ENCODE results near the gene CIAO3. TPM values are rescaled to one million over a fixed set of nuclear protein-coding genes. Genes with fewer than 3 reads are reported as not detected.

The CIAO3 gene
- total and polyA plus RNA-seq, 10 of the 15 experiments (the other 5 are each of a cell fraction or from before 2014, with no cell fraction given): 1.4 to 37.5 (median 30.8) TPM

DNA sequence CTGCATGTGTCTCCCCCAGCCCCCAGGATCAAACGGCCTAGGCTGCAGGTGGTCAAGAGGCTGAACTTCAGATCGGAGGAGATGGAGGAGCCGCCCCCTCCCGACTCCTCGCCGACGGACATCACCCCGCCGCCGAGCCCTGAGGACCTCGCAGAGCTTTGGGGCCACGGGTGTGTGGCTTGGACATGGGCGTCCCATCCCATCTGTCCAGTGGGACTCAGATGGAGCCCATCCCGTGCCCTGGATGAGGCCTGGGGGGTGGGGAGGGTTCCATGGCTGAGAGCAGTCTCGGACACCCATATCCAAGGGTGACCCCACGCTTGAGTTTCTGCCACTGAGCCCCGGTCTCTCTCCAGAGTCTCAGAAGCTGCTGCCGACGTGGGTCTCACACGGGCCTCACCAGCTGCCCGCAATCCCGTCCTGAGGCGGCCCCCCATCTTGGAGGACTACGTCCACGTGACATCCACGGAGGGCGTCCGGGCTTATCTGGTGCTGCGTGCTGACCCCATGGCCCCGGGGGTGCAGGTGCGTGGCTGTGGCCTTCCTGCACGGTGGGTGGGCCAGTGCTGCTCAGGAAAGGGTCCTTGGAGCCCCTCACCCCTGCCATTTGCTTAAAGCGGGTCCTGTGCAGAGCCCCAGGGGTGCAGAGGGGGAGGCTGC, 48.5 kb upstream of the CIAO3 start:
- ATAC-seq (no peak), DNase-seq (ENCODE audit: low read depth, low spot score) (no peak), FAIRE-seq (no peak)
- peaks cover 24% of the 10 kb centered on the region for H3K79me2 ChIP-seq (ENCODE audit: control insufficient read depth, insufficient read depth, low read length)
- H3K9ac ChIP-seq (ENCODE audit: control insufficient read depth, insufficient read depth, low read length): peak overlapping the region; percentile 86
- no peaks in the 10 kb centered on the region for H4K20me1 ChIP-seq (ENCODE audit: control insufficient read depth, insufficient read depth)
- peak overlapping the region; percentile 24 for H3K4me2 ChIP-seq (ENCODE audit: control insufficient read depth, insufficient read depth)
- intact Hi-C loops (cut with micrococcal nuclease; ENCODE audit: unreplicated experiment) (loop anchor here (5.0 kb wide), 1 partner anchor 47 kb away; the partner anchor contains the start of gene CIAO3), in situ Hi-C loops (cut with MboI) (loop anchor here (5.0 kb wide), 2 partner anchors 47 to 77 kb away; partner anchors contain the start of gene CIAO3)
- peaks cover 0 to 21% of the 10 kb centered on the region in 2 experiments; a peak in 2 of 4 replicates for H3K36me3 ChIP-seq (ENCODE audit: control insufficient read depth in 2 of 2, insufficient read depth in 2 of 2, low read length in 1 of 2)
- H3K4me3 ChIP-seq: peak overlapping the region; percentile 84
- RAD21 ChIA-PET (ENCODE audit: unreplicated experiment): no interaction called here
- no peak overlapping the region for H3K27ac ChIP-seq (ENCODE audit: control insufficient read depth, insufficient read depth)
- H3K9me3 ChIP-seq (replicated peaks; ENCODE audit: control insufficient read depth, insufficient read depth, low read length): no peaks in the 10 kb centered on the region
- POLR2A ChIA-PET: interaction anchor here (1.2 to 1.5 kb wide), 2 partner anchors 18 to 917 kb away, joined by 3 read pairs; partner anchors contain the start of gene MAPK8IP3
- no TSS peak for BruUV-seq (replicated peaks)
- CTCF ChIA-PET: interaction anchor here (5.2 kb wide), 1 partner anchor 77 kb away, joined by 32 read pairs; no protein-coding TSS in a partner anchor
- peaks cover 9% of the 10 kb centered on the region for H3K4me1 ChIP-seq (ENCODE audit: control insufficient read depth, insufficient read depth, low read length)
- H3K27me3 ChIP-seq (replicated peaks in 1 of 2; ENCODE audit: control insufficient read depth in 2 of 2, insufficient read depth in 2 of 2, low read length in 1 of 2): no peaks in the 10 kb centered on the region
- WGBS (ENCODE audit: insufficient coverage, insufficient replicate concordance, low lambda C conversion rate, missing lambda C conversion rate): 72% methylated on average over 33 of the region's 33 CpGs
- H2AFZ ChIP-seq (ENCODE audit: control insufficient read depth, low read depth, low read length): no peak overlapping the region
- SMC1A ChIA-PET (ENCODE audit: uncharacterized antibody, unreplicated experiment): interaction anchor here (1.5 kb wide), 1 partner anchor 77 kb away, joined by 5 read pairs; no protein-coding TSS in a partner anchor
- TF ChIP-seq, protein P1, sequence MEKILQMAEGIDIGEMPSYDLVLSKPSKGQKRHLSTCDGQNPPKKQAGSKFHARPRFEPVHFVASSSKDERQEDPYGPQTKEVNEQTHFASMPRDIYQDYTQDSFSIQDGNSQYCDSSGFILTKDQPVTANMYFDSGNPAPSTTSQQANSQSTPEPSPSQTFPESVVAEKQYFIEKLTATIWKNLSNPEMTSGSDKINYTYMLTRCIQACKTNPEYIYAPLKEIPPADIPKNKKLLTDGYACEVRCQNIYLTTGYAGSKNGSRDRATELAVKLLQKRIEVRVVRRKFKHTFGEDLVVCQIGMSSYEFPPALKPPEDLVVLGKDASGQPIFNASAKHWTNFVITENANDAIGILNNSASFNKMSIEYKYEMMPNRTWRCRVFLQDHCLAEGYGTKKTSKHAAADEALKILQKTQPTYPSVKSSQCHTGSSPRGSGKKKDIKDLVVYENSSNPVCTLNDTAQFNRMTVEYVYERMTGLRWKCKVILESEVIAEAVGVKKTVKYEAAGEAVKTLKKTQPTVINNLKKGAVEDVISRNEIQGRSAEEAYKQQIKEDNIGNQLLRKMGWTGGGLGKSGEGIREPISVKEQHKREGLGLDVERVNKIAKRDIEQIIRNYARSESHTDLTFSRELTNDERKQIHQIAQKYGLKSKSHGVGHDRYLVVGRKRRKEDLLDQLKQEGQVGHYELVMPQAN (conservative IDR thresholded peaks at IDR 0.05): no peak
- TF ChIP-seq NRF1 (conservative IDR thresholded peaks at IDR 0.05; ENCODE audit: low read depth, low read length): no peak
- no peak for TF ChIP-seq CHD4 (IDR thresholded peaks at IDR 0.05)
- TF ChIP-seq FOXM1 (IDR thresholded peaks at IDR 0.05; ENCODE audit: low read depth, low read length): no peak
- TF ChIP-seq EP300 (IDR thresholded peaks at IDR 0.05; ENCODE audit: borderline replicate concordance in 1 of 2, control insufficient read depth in 1 of 2, low read depth in 2 of 2, low read length in 2 of 2): no peak
- no peak for TF ChIP-seq CBFB (IDR thresholded peaks at IDR 0.05; ENCODE audit: low read depth)
- TF ChIP-seq STAT1 (conservative IDR thresholded peaks at IDR 0.05): no peak
- TF ChIP-seq, protein P2, sequence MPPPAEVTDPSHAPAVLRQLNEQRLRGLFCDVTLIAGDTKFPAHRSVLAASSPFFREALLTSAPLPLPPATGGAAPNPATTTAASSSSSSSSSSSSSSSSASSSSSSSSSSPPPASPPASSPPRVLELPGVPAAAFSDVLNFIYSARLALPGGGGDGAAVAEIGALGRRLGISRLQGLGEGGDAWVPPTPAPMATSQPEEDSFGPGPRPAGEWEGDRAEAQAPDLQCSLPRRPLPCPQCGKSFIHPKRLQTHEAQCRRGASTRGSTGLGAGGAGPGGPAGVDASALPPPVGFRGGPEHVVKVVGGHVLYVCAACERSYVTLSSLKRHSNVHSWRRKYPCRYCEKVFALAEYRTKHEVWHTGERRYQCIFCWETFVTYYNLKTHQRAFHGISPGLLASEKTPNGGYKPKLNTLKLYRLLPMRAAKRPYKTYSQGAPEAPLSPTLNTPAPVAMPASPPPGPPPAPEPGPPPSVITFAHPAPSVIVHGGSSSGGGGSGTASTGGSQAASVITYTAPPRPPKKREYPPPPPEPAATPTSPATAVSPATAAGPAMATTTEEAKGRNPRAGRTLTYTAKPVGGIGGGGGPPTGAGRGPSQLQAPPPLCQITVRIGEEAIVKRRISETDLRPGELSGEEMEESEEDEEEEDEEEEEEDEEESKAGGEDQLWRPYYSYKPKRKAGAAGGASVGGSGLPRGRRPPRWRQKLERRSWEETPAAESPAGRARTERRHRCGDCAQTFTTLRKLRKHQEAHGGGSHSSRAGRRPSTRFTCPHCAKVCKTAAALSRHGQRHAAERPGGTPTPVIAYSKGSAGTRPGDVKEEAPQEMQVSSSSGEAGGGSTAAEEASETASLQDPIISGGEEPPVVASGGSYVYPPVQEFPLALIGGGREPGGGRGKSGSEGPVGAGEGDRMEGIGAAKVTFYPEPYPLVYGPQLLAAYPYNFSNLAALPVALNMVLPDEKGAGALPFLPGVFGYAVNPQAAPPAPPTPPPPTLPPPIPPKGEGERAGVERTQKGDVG (CRISPR knock-in tag; IDR thresholded peaks at IDR 0.05): no peak
- TF ChIP-seq YY1 (IDR thresholded peaks at IDR 0.05; ENCODE audit: low read depth, low read length): no peak
- no peak for TF ChIP-seq TCF7 (IDR thresholded peaks at IDR 0.05; ENCODE audit: borderline replicate concordance)
- TF ChIP-seq, protein P3, sequence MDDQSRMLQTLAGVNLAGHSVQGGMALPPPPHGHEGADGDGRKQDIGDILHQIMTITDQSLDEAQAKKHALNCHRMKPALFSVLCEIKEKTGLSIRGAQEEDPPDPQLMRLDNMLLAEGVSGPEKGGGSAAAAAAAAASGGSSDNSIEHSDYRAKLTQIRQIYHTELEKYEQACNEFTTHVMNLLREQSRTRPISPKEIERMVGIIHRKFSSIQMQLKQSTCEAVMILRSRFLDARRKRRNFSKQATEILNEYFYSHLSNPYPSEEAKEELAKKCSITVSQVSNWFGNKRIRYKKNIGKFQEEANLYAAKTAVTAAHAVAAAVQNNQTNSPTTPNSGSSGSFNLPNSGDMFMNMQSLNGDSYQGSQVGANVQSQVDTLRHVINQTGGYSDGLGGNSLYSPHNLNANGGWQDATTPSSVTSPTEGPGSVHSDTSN (IDR thresholded peaks at IDR 0.05; ENCODE audit: insufficient replicate concordance, low read depth, low read length): no peak

Data from GM12878 (cell line).